ENCODE results near the gene NANOS3. TPM values are rescaled to one million over a fixed set of nuclear protein-coding genes. Genes with fewer than 3 reads are reported as not detected.

NANOS3 gene
- total and polyA plus RNA-seq, 9 of the 15 experiments (the other 6 are each of a cell fraction or from before 2014, with no cell fraction given) = not detected

DNA sequence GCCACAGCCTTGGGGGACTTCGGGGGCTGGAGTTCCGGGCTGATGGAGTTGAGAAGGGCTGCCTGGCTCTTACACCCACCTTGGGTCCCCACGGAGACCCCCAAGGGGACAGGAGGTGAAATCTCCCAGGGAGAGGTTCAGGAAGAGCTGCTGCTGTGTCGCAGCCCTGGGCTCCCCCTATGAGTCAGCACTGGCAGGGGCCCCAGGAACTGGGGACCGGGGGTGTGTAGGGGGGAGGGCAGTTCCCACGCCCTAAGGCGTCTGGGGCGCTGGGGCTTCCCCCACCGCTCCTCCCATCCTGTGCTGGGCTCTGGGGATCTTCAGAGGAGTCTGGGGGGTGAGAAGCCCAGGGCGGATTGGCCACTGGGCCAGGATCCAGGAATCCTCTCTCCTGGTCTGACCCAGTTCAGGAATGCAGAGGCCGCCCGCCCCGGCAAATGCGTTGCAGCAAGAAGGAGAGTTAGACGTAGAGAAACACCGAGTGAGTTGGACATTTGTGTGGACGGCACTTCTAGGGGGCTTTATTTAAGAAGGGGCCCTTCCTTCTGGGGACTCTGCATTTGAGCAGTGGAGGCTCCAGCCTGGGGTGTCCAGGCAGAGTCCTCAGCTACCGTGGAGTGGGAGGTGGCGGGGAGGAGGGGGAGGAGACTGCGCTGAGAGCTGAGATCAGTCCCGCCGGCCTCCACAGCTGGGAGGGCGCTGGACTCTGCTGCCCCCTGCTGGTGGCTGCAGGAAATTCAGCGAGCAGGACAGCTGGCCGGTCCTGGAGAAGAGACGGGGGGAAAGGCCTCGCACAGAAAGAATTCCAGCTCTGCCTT, 15.0 kb upstream of the NANOS3 start (continued):
- TF ChIP-seq NCOR1 (IDR thresholded peaks at IDR 0.05) (peak; percentile 69), ASH1L (IDR thresholded peaks at IDR 0.05; ENCODE audit: borderline replicate concordance, low read depth, partially characterized antibody) (no peak), ILF3 (IDR thresholded peaks at IDR 0.05; ENCODE audit: borderline replicate concordance) (no peak), ETV5 (CRISPR knock-in tag; IDR thresholded peaks at IDR 0.05; ENCODE audit: low read depth) (0 out of 2 replicates have a peak, but pooled peaks have one; percentile 30), TRIM25 (IDR thresholded peaks at IDR 0.05; ENCODE audit: borderline replicate concordance) (no peak), THAP7 (CRISPR knock-in tag; IDR thresholded peaks at IDR 0.05) (no peak)
